ENCODE measurements around the gene PLCH2.

DNA sequence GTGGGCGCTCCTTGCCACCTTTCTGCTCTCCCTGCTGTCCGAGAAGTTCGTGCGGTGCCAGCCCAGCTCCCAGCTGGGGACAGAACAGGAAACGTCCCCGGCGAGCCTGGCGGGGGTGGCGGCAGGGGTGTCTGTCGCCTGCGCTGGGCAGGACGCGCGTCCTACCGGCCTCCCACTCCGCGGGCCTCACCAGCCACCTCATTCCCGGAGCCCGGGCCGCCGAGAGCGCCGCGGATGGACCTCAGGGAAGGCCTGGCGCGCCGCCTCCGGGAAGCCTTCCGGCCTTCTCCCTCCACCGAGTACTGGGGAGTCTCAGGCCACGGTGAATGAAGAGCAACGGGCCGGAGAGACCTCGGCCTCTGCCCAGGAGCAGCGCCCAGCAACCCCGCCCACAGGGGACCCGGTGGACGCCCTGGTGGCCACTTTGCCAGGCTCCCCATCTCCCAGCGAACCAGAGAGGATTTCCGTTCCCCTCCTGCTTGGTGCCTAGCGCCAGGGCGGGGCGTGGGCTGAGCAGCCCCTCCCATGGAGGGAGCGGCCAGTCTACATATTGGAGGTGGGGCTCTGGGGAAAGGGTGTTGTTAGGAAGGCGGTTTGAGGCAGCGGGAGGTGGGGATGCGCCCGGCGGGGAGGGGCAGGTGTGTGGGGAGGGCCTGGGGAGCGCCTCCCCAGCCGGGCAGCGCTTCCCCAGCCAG is 70.6 kb downstream of the PLCH2 start:
- TF ChIP-seq, protein P1, sequence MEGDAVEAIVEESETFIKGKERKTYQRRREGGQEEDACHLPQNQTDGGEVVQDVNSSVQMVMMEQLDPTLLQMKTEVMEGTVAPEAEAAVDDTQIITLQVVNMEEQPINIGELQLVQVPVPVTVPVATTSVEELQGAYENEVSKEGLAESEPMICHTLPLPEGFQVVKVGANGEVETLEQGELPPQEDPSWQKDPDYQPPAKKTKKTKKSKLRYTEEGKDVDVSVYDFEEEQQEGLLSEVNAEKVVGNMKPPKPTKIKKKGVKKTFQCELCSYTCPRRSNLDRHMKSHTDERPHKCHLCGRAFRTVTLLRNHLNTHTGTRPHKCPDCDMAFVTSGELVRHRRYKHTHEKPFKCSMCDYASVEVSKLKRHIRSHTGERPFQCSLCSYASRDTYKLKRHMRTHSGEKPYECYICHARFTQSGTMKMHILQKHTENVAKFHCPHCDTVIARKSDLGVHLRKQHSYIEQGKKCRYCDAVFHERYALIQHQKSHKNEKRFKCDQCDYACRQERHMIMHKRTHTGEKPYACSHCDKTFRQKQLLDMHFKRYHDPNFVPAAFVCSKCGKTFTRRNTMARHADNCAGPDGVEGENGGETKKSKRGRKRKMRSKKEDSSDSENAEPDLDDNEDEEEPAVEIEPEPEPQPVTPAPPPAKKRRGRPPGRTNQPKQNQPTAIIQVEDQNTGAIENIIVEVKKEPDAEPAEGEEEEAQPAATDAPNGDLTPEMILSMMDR (IDR thresholded peaks at IDR 0.05) = no peak
- no peak for TF ChIP-seq EZH2 (IDR thresholded peaks at IDR 0.05; ENCODE audit: borderline replicate concordance, insufficient read depth, low read depth, low read length, poor library complexity, severe bottlenecking)

All from B cell (primary cell).